HL-60 (cell line): ENCODE results near the gene MMP20.

Source experiments
- DNase-seq, 2 experiments: peaks; one replicate each; pipeline ENCODE4 v3.0.0-alpha.2; 2010 to 2020; ENCODE audit warnings: low read depth in 1 of 2, low spot score in 1 of 2
- H3K27ac ChIP-seq: fragments of 250-450 bp; sonication (Bioruptor Pico); replicated peaks from 2 replicates; pipeline ENCODE4 v1.5.1; 2020; ENCODE audit warnings: mild to moderate bottlenecking, moderate library complexity
- H3K27me3 ChIP-seq: fragments of 250-450 bp; sonication (Bioruptor Pico); 2 replicates; pipeline ENCODE4 v1.5.1; 2021; ENCODE audit warnings: mild to moderate bottlenecking, moderate library complexity; ENCODE audit not compliant: insufficient read depth, poor library complexity, severe bottlenecking
- H3K4me3 ChIP-seq: replicated peaks from 2 replicates; pipeline ENCODE4 v1.5.1; 2011; ENCODE audit warnings: mild to moderate bottlenecking, control low read depth, low read length; ENCODE audit not compliant: insufficient read depth
- CTCF ChIP-seq: IDR thresholded peaks from one replicate; pipeline ENCODE4 v1.5.1; 2011; ENCODE audit warnings: low read length, control low read depth, inconsistent platforms; ENCODE audit not compliant: insufficient read depth
- GABPA ChIP-seq: IDR thresholded peaks from 2 replicates; pipeline ENCODE4 v1.6.1; 2012; ENCODE audit warnings: low read depth
- POLR2AphosphoS5 ChIP-seq: IDR thresholded peaks from 2 replicates; pipeline ENCODE4 v1.6.1; 2012; ENCODE audit warnings: low read depth
- REST ChIP-seq: IDR thresholded peaks from 2 replicates; pipeline ENCODE4 v1.6.1; 2012; ENCODE audit warnings: low read depth; ENCODE audit not compliant: insufficient replicate concordance
- SPI1 ChIP-seq: IDR thresholded peaks from 2 replicates; pipeline ENCODE4 v1.6.1; 2012; ENCODE audit warnings: low read depth, mild to moderate bottlenecking, borderline replicate concordance

The MMP20 gene

DNA sequence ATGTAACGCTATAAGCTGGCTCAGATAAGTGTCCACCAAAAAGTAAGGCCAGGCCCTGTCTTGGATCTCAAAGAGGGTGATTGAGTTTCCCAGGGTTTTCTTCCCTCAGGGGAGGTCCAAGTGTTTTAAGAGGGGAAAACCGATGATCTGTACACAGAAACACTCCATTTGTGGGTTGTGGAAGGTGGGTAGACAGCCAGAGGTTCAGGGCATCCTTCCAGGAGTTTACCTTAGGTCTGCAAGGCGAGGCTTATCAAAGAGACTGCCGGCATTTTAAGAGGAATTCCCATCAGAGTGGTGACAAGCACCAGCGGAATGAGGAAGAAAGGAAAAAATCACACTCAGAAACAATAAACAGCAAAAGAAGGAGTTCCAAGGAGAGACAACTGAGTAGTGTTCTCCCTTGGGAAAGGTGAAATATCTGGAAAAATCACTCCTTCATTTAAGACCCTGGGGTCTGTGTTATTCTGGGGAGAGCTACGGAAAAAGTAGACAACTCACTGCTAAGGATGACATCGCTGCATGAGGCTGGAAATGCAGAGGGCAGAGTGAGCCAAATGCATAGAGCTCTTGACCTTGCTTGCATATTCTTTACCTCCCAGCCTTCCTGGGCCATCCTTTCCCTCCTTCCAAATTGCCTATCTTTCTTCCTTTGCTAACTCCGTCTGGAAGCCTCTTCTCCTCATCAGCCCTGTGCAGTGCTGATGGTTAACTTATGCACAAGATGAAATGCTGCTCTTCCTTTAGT lies 72.5 kb downstream of the MMP20 start:
- no peak overlapping the region for H3K27ac ChIP-seq
- H3K27me3 ChIP-seq, result no peaks in the 10 kb centered on the region
- TF ChIP-seq REST (no peak), GABPA (no peak)
- H3K4me3 ChIP-seq, result no peak overlapping the region
- no peak for DNase-seq

DNA sequence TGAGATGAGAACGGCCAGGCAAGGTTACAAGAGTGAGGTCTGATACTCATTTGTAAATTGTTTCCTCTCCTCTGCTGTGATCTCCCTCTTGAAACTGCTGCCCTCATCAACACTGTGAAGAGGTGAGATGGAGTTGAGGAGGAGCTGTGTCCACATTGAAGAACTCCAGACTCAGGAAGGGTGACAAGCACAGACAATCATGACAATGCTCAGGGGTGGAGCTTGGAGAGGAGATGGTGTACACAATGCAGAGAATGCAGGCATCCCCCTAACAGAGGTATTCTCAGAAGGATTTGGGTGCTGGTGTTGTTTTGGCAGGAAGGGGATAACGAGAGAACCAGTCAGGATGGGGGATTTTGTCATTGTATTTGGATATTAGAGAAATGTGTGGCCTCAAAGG lies 73.1 kb downstream of the MMP20 start:
- Histone ChIP-seq H3K27me3 (no peaks in the 10 kb centered on the region), H3K27ac (no peak overlapping the region), H3K4me3 (no peak overlapping the region)
- DNase-seq, result no peak
- TF ChIP-seq GABPA (no peak), REST (no peak), SPI1 (no peak), CTCF (no peak), POLR2AphosphoS5 (no peak)

GRCh38 chr11:102551169-102551781 lies 73.9 kb downstream of the MMP20 start:
- no peaks in the 10 kb centered on the region for H3K27me3 ChIP-seq
- no peak for DNase-seq
- no peak overlapping the region for H3K27ac ChIP-seq
- no peak overlapping the region for H3K4me3 ChIP-seq
- TF ChIP-seq SPI1 (no peak), REST (no peak), POLR2AphosphoS5 (no peak), GABPA (no peak), CTCF (no peak)
